Glomerular visceral epithelial cell (primary cell): ENCODE measurements around the gene CUL2.
"Not testable (repeated sequence)": the region's sequence is repeated elsewhere in the genome, so short reads cannot be mapped to it uniquely, and the experiment has no call there.

Experiments
- DNase-seq: peaks from one replicate; pipeline ENCODE4 v3.0.0-alpha.2; 2016; ENCODE audit errors: extremely low spot score

CUL2 gene

GRCh38 chr10:34979938-34980337 lies 110.2 kb downstream of the CUL2 start:
- DNase-seq: no peak

- no peak for DNase-seq
These were observed 112.1 kb downstream of the CUL2 start for GRCh38 chr10:34978080-34978479.

- DNase-seq: not testable (repeated sequence)
These were observed 113.7 kb downstream of the CUL2 start for GRCh38 chr10:34976380-34976910.

- DNase-seq: not testable (repeated sequence)
These were observed 115.6 kb downstream of the CUL2 start for GRCh38 chr10:34974364-34975065.

GRCh38 chr10:34973757-34974156 lies 116.4 kb downstream of the CUL2 start:
- not testable (repeated sequence) for DNase-seq

- not testable (repeated sequence) for DNase-seq
These were observed 117.0 kb downstream of the CUL2 start for GRCh38 chr10:34973121-34973520.

GRCh38 chr10:34972591-34972990 lies 117.5 kb downstream of the CUL2 start:
- DNase-seq: not testable (repeated sequence)

GRCh38 chr10:34971606-34972334 lies 118.4 kb downstream of the CUL2 start:
- not testable (repeated sequence) for DNase-seq

- no peak for DNase-seq
These were observed 121.0 kb downstream of the CUL2 start for GRCh38 chr10:34969171-34969570.

- DNase-seq: no peak
These were observed 122.7 kb downstream of the CUL2 start for GRCh38 chr10:34967335-34967880.

- no peak for DNase-seq
These were observed 123.7 kb downstream of the CUL2 start for GRCh38 chr10:34966451-34966850.

- DNase-seq: no peak
These were observed 124.1 kb downstream of the CUL2 start for GRCh38 chr10:34966040-34966439.

- DNase-seq: no peak
These were observed 125.9 kb downstream of the CUL2 start for GRCh38 chr10:34964166-34964800.

- DNase-seq: no peak
These were observed 127.3 kb downstream of the CUL2 start for GRCh38 chr10:34962866-34963265.

GRCh38 chr10:34960983-34961382 lies 129.2 kb downstream of the CUL2 start:
- DNase-seq: no peak

- no peak for DNase-seq
These were observed 130.4 kb downstream of the CUL2 start for GRCh38 chr10:34959786-34960185.

- DNase-seq: no peak
These were observed 130.8 kb downstream of the CUL2 start for GRCh38 chr10:34959321-34959720.
